CD4-positive, alpha-beta T cell treated with Interleukin-17A for 1 hour (primary cell): Measurements from ENCODE around the gene PRR15L.
"Not testable (repeated sequence)": the region's sequence is repeated elsewhere in the genome, so short reads cannot be mapped to it uniquely, and the experiment has no call there.

Experiments
- DNase-seq: peaks from one replicate; pipeline ENCODE4 v3.0.0-alpha.2; 2020

Gene PRR15L

DNA sequence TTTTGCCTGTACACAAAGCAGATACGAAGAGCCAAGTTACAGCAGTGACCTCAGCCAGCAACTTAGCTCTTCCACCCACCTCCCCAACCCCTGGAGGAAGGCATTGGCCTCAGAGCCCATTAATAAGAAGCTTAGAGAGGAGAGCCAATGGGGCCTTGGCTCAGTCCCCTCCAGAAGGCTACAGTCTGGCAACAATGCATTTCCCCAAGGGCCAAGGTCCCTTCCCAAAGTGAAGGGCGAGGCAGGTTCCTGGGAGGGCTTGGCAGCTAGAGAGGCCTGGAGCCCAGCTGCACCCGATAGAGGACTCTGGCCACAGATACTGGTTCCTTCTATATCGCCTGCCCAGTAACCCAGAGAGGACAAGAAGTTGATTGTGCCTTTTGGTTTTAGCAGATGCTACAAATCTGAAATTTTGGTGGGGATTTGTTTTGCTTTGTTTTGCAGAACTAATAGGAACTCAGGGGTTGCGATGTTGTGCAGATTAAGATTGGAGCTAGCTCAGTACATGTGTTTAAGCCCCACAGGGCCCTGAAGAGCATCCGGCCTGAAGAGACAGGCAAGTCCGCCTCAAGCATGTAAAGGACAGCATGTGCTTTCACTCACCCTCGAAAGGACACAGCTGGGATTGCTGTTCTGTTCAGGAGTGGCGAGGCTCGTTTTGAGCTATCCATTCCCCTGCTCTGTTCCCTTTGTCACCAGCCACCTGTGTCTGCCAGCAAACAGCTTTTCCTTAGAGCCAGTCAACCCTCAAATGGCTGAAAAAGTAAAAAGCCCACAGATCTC is 28.3 kb downstream of the PRR15L start:
- DNase-seq: no peak

DNA sequence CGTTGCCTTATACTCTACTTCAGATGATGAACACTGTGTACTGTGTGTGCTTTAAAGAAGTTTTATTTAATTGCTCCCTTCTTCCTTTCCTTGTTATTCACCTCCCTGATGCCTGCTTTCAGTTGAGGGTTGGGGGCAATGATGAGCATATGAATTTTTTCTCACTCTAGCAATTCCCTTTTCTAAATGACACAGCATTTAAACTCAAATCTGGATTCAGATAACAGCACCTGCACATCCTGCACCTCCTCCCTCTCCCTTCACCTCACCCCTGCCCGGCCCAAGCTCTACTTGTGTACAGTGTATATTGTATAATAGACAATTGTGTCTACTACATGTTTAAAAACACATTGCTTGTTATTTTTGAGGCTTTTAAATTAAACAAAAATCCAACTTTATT is 29.3 kb downstream of the PRR15L start:
- DNase-seq: no peak

DNA sequence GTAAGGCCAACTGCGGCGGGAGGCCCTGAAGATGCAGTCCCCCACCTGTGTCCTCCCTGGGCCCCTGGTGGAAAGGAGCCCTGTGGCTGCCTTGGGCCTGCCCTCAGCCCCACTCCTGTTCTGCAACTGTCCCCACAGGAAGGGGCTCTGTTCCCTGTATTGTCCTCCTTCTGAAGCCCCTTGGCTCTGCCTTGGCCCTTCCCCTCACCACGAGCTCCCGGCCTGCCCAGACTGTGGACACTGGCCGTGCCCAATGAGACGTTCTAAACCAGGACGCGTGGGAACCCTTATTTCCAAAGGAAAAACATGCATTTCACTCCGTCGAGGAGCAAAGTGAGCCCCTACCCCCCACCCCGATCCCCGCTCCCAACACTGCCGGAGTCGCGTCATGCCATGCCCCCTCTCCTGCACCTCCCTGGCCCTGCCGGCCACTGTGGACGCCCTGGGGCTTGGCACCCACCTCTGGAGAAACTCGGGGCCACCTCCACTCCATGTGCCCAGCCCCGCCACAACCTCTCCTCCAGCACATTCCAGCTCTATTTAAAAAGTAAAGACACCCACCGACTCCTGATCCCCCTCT is 29.8 kb downstream of the PRR15L start:
- DNase-seq: no peak

DNA sequence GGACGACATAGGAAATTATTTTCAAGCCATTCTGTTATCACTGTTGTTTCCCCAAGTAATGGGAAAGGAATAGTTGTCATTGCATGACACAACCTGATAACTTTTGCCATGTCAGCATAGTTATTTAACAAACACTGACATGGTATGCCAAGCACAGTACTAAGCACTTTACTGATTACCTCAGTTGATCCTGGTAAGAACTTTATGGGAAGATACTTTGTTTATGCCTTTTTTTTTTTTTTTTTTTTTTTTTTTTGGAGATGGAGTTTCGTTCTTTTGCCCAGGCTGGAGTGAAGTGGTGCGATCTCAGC is 32.0 kb downstream of the PRR15L start:
- no peak for DNase-seq

DNA sequence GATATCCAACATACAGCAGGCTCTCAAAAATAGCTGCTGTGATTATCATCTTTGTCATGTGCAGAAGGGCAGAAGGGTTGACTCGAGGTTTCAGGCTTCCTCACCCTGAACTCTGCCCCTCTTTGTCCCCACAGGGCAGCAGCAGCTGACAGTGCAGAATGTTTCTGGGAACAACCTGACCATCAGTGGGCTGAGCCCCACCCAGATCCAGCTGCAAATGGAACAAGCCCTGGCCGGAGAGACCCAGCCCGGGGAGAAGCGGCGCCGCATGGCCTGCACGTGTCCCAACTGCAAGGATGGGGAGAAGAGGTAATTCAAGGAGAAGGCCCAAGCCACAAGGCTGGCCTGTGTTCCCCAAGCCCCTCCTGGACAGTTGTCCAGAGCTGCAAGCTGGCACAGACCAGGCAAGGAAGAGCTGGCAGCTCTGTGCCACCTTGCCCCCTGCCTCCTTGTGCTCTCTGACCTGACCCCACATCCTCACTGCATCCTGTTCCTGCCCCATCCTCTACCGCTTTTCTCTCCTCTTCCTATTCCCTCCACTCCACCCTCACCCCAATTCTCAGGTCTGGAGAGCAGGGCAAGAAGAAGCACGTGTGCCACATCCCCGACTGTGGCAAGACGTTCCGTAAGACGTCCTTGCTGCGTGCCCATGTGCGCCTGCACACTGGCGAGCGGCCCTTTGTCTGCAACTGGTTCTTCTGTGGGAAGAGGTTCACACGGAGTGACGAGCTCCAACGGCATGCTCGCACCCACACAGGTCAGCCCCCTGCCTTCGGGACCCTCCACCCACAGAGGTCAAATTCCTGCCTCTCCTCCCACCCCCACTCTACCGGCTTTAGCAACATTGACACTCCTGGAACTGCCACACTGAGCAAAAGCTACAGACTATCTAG is 32.7 kb downstream of the PRR15L start:
- DNase-seq: no peak

DNA sequence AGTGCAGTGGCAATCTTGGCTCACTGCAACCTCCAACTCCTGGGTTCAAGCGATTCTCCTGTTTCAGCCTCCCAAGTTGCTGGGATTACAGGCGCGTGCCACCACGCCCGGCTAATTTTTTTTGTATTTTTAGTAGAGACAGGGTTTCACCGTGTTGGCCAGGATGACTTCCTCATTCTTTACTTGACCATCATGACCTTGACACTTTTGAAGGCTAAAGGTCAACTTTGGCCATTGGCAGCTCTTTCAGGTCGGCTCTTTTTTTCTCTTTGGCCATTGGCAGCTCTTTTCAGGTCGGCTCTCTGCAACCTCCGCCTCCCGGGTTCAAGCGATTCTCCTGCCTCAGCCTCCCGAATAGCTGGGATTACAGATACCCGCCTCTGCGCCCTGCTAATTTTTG is 37.8 kb downstream of the PRR15L start:
- not testable (repeated sequence) for DNase-seq

GRCh38 chr17:47918991-47919390 is 38.7 kb downstream of the PRR15L start:
- no peak for DNase-seq

DNA sequence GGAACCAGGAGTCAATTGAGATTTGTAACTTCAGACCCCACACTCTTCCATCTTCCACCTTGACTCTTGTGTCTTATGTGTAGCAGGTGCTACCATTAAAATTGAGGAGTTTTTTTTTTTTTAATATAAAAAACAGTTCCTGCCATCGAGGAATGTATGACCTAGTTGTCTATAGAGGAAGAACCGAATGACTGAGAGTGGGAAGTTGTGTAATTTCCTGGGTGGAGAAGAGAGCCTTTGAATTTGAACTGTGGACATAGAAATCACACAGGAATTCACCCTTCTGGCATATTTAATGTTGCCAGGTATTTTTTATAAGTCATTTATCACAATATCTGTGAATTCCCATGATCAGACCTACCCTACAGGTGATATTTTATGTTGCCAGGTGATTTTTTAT is 39.7 kb downstream of the PRR15L start:
- DNase-seq: no peak

- no peak for DNase-seq
These were observed 40.1 kb downstream of the PRR15L start for GRCh38 chr17:47917581-47917980.

GRCh38 chr17:47916489-47917208 is 41.0 kb downstream of the PRR15L start:
- no peak for DNase-seq

- no peak for DNase-seq
These were observed 41.8 kb downstream of the PRR15L start for GRCh38 chr17:47915776-47916398.

- DNase-seq: no peak
These were observed 43.3 kb downstream of the PRR15L start for GRCh38 chr17:47914306-47914948.

GRCh38 chr17:47913050-47913449 is 44.6 kb downstream of the PRR15L start:
- DNase-seq: no peak

- DNase-seq: no peak
These were observed 49.6 kb downstream of the PRR15L start for GRCh38 chr17:47907932-47908562.

DNA sequence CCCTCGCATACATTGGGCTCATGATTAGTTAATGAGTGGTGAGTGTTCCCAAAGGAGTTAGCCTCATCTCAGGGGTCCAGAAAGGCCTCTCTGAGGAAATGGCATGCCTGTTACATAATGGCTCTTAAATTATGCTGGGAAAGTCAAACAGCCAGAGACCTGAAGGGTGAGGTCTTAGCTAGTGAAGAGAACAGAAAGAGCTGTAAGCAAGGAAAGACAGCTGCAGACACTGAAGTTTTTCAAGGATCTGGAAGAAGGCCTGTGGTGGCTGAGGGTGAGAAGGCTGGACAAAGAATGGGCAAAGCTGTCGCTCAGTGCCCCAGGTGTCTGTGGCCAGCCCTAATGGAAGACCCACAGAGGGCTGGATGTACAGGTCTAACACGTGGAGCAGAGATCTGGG is 51.2 kb downstream of the PRR15L start:
- no peak for DNase-seq

DNA sequence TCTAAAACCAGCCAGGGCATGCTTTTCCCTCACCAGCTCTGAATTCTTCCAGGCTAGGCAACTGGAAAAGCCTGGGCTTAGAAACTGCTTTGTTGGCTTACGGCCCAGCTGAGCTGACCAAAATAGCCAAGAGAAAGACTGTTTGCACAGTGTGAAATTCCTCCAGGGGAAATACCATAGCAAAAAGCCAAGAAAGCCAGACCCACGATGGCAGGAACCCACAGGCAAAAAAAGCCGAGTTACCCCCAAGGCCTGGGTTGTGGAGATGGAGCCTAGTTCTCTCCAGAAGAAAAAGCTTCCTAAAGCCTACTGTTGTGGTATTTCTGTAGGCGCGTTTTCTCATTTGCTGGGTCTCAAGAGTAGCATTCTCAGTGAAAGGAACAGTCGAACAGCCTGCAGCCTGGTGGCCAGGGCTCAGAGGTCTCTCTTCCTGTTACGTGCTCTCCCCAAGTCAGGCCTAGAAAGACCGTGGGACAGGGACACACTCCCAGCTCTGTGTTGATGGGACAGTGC is 52.4 kb downstream of the PRR15L start:
- DNase-seq: no peak

DNA sequence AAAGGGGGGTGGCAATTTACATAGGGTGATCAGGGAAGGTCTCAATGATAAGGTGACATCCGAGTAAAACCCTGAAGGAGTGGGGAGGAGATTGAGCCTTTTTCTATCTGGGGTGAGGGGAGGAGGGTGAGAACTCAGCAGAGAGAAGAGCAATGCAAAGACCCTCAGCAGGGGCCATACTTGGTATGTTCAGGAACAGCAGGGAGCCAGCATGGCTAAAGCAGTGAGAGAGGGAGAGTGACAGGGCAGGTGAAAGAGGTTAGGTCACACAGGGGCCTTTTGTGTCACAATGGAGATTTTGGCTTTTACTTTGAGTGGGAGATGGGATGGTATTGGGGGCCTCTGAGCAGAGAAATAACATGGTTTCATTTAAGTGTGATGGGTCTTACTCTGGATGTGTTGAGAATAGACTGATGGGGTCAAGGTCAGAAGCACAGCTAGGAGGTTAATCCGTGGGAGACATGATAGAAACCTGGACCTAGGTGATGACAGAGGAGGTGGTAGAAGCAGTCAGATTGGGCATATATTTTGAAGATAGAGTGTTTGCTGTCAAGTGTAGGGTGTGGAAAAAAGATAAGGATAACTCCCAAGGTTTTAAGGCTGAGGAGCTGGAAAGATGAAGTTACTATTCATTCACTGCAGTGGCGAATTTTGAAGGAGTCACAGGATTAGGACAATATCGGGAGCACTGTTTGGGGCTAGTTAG is 55.5 kb downstream of the PRR15L start:
- no peak for DNase-seq
